ENCODE measurements around the gene NELL2.

NELL2 gene

GRCh38 chr12:44663291-44663690, 212.8 kb downstream of the NELL2 start:
- no peak for DNase-seq (ENCODE audit: low read depth in 1 of 2, low spot score in 1 of 2)
- H3K4me3 ChIP-seq (replicated peaks; ENCODE audit: insufficient read depth, low read length), result no peak overlapping the region
- no peak for TF ChIP-seq REST (IDR thresholded peaks at IDR 0.05; ENCODE audit: insufficient replicate concordance, low read depth)
- no peak for TF ChIP-seq GABPA (IDR thresholded peaks at IDR 0.05; ENCODE audit: low read depth)
- TF ChIP-seq CTCF (IDR thresholded peaks at IDR 0.05; ENCODE audit: insufficient read depth, low read length), result no peak
- TF ChIP-seq POLR2AphosphoS5 (IDR thresholded peaks at IDR 0.05; ENCODE audit: low read depth), result no peak
- no peak for TF ChIP-seq SPI1 (IDR thresholded peaks at IDR 0.05; ENCODE audit: borderline replicate concordance, low read depth)
- H3K27me3 ChIP-seq (ENCODE audit: insufficient read depth, poor library complexity, severe bottlenecking), result no peaks in the 10 kb centered on the region
- no peak overlapping the region for H3K27ac ChIP-seq (replicated peaks)

- Histone ChIP-seq H3K27me3 (ENCODE audit: insufficient read depth, poor library complexity, severe bottlenecking) (no peaks in the 10 kb centered on the region), H3K4me3 (replicated peaks; ENCODE audit: insufficient read depth, low read length) (no peak overlapping the region), H3K27ac (replicated peaks) (no peak overlapping the region)
- no peak for DNase-seq (ENCODE audit: low read depth in 1 of 2, low spot score in 1 of 2)
- TF ChIP-seq SPI1 (IDR thresholded peaks at IDR 0.05; ENCODE audit: borderline replicate concordance, low read depth) (no peak), CTCF (IDR thresholded peaks at IDR 0.05; ENCODE audit: insufficient read depth, low read length) (no peak), REST (IDR thresholded peaks at IDR 0.05; ENCODE audit: insufficient replicate concordance, low read depth) (no peak), POLR2AphosphoS5 (IDR thresholded peaks at IDR 0.05; ENCODE audit: low read depth) (no peak), GABPA (IDR thresholded peaks at IDR 0.05; ENCODE audit: low read depth) (no peak)
Observed at GRCh38 chr12:44655846-44656245, 220.3 kb downstream of the NELL2 start.

- no peak overlapping the region for H3K27ac ChIP-seq (replicated peaks)
- DNase-seq (ENCODE audit: low read depth in 1 of 2, low spot score in 1 of 2), result no peak
- no peaks in the 10 kb centered on the region for H3K27me3 ChIP-seq (ENCODE audit: insufficient read depth, poor library complexity, severe bottlenecking)
- TF ChIP-seq REST (IDR thresholded peaks at IDR 0.05; ENCODE audit: insufficient replicate concordance, low read depth) (no peak), GABPA (IDR thresholded peaks at IDR 0.05; ENCODE audit: low read depth) (no peak), POLR2AphosphoS5 (IDR thresholded peaks at IDR 0.05; ENCODE audit: low read depth) (no peak), SPI1 (IDR thresholded peaks at IDR 0.05; ENCODE audit: borderline replicate concordance, low read depth) (no peak), CTCF (IDR thresholded peaks at IDR 0.05; ENCODE audit: insufficient read depth, low read length) (no peak)
- H3K4me3 ChIP-seq (replicated peaks; ENCODE audit: insufficient read depth, low read length), result no peak overlapping the region
Observed at GRCh38 chr12:44654646-44655639, 221.2 kb downstream of the NELL2 start.
